ENCODE measurements around the gene CCNQ.

CCNQ gene

GRCh38 chrX:153598541-153599191, at the start of gene CCNQ:
TSS of gene CCNQ (minus strand) at chrX:153599139. CDS start at chrX:153599073, 66 bp downstream.
- TF ChIP-seq CTCF (IDR thresholded peaks at IDR 0.05; ENCODE audit: low read depth, low read length, missing control alignments) = no peak
- peak within 1 kb of the TSS; percentile 84 for H3K4me3 ChIP-seq (ENCODE audit: low read depth, low read length)
- DNase-seq (ENCODE audit: low read depth) = no peak

GRCh38 chrX:153647461-153648357, 48.8 kb upstream of the CCNQ start:
- H3K4me3 ChIP-seq (ENCODE audit: low read depth, low read length) = no peak overlapping the region
- no peak for TF ChIP-seq CTCF (IDR thresholded peaks at IDR 0.05; ENCODE audit: low read depth, low read length, missing control alignments)
- DNase-seq (ENCODE audit: low read depth) = no peak

- no peak within 1 kb of the TSS for H3K4me3 ChIP-seq (ENCODE audit: low read depth, low read length)
- TF ChIP-seq CTCF (IDR thresholded peaks at IDR 0.05; ENCODE audit: low read depth, low read length, missing control alignments) = no peak
- no peak for DNase-seq (ENCODE audit: low read depth)
Observed at GRCh38 chrX:153646620-153647373, 47.9 kb upstream of the CCNQ start, which contains the start of gene DUSP9. TSS of gene DUSP9 (plus strand) at chrX:153647203. CDS start at chrX:153647954, 751 bp downstream.

GRCh38 chrX:153645921-153646488, 47.1 kb upstream of the CCNQ start:
- DNase-seq (ENCODE audit: low read depth) = no peak
- TF ChIP-seq CTCF (IDR thresholded peaks at IDR 0.05; ENCODE audit: low read depth, low read length, missing control alignments) = no peak
- H3K4me3 ChIP-seq (ENCODE audit: low read depth, low read length) = no peak overlapping the region

- no peak for DNase-seq (ENCODE audit: low read depth)
- TF ChIP-seq CTCF (IDR thresholded peaks at IDR 0.05; ENCODE audit: low read depth, low read length, missing control alignments) = no peak
- no peak overlapping the region for H3K4me3 ChIP-seq (ENCODE audit: low read depth, low read length)
Observed at GRCh38 chrX:153645151-153645550, 46.2 kb upstream of the CCNQ start.

GRCh38 chrX:153644356-153645125, 45.6 kb upstream of the CCNQ start:
- no peak for TF ChIP-seq CTCF (IDR thresholded peaks at IDR 0.05; ENCODE audit: low read depth, low read length, missing control alignments)
- DNase-seq (ENCODE audit: low read depth) = no peak
- H3K4me3 ChIP-seq (ENCODE audit: low read depth, low read length) = no peak overlapping the region
